OCI-LY3 (cell line): ENCODE data around the gene SLC12A1.

Experiments
- H2AFZ ChIP-seq: fragments of 200-600, 300-600 bp; shearing (Covaris generic); 2 replicates; pipeline ENCODE4 v1.6.0; 2014; ENCODE audit warnings: antibody characterized with exemption, low read depth, low read length
- H3K27ac ChIP-seq: fragments of 200-600, 300-600 bp; sonication (generic); 2 replicates; pipeline ENCODE4 v1.5.1; 2014; ENCODE audit warnings: mild to moderate bottlenecking, low read length, moderate library complexity, mixed read lengths
- H3K27me3 ChIP-seq: fragments of 200-600, 300-600 bp; sonication (generic); 2 replicates; pipeline ENCODE4 v1.6.1; 2014; ENCODE audit warnings: low read depth, low read length, mixed read lengths
- H3K36me3 ChIP-seq: fragments of 200-600, 300-600 bp; sonication (generic); replicated peaks from 2 replicates; pipeline ENCODE3; 2014; ENCODE audit warnings: low read depth, low read length, mixed read lengths
- H3K4me1 ChIP-seq: fragments of 300-600, 200-600 bp; sonication (generic); 2 replicates; pipeline ENCODE4 v1.6.1; 2014; ENCODE audit warnings: low read length, mixed read lengths
- H3K4me2 ChIP-seq: fragments of 200-600, 300-600 bp; sonication (generic); 2 replicates; pipeline ENCODE4 v1.6.1; 2014; ENCODE audit warnings: low read length, mixed read lengths
- H3K4me3 ChIP-seq: fragments of 300-600, 200-600 bp; sonication (generic); 2 replicates; pipeline ENCODE4 v1.5.1; 2014; ENCODE audit warnings: antibody characterized with exemption, mild to moderate bottlenecking, low read length, moderate library complexity
- H3K79me2 ChIP-seq: fragments of 300-600, 200-600 bp; shearing (Covaris generic); 2 replicates; pipeline ENCODE4 v1.6.1; 2014; ENCODE audit warnings: mild to moderate bottlenecking, low read length, mixed read lengths
- H3K9ac ChIP-seq: fragments of 300-600, 200-600 bp; shearing (Covaris generic); 2 replicates; pipeline ENCODE4 v1.6.0; 2014; ENCODE audit warnings: mild to moderate bottlenecking, low read length, moderate library complexity
- H3K9me3 ChIP-seq: fragments of 200-600, 300-600 bp; shearing (Covaris generic); 2 replicates; pipeline ENCODE4 v1.6.1; 2014; ENCODE audit warnings: low read length, mixed read lengths; ENCODE audit not compliant: insufficient read depth
- H4K20me1 ChIP-seq: fragments of 200-600, 300-600 bp; sonication (generic); 2 replicates; pipeline ENCODE4 v1.6.1; 2016; ENCODE audit warnings: low read length, mixed read lengths; ENCODE audit not compliant: insufficient read depth
- CTCF ChIP-seq: fragments of 200-600, 300-600 bp; sonication (generic); IDR thresholded peaks from 2 replicates; pipeline ENCODE4 v1.5.1; 2014; ENCODE audit warnings: antibody characterized with exemption, low read length, low read depth
- EZH2phosphoT487 ChIP-seq: fragments of 200-600 bp; shearing (Covaris generic); IDR thresholded peaks from 2 replicates; pipeline ENCODE4 v1.6.1; 2018; ENCODE audit warnings: antibody characterized with exemption, mixed run types, low read depth

SLC12A1 gene

DNA sequence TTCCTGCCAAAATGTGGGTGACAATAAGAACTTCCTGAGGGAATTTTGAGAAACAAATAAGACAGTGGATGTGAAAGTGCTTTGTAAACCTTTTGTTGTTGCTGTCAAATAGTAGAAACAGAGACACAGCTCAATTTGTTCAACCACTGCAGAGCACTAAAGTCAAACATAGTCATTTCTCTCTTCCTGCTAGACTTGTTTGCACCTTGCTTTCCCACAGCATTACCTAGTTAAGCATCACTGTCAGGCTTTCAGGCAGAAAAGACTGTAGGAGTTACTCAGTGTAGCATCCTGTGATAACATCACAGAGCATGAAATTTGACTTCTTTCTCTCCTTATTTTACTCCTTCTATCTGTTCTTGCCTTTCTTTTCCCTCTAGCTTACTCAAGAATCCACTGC lies 27.1 kb downstream of the SLC12A1 start:
- Histone ChIP-seq H2AFZ (no peak overlapping the region), H3K4me3 (no peak overlapping the region), H3K79me2 (no peaks in the 10 kb centered on the region), H3K4me2 (no peak overlapping the region), H3K4me1 (no peaks in the 10 kb centered on the region), H3K27me3 (peaks cover 9% of the 10 kb centered on the region; the same call in 1 of the 2 replicates), H4K20me1 (no peaks in the 10 kb centered on the region), H3K9me3 (no peaks in the 10 kb centered on the region), H3K27ac (no peak overlapping the region), H3K9ac (no peak overlapping the region), H3K36me3 (no peaks in the 10 kb centered on the region)
- TF ChIP-seq EZH2phosphoT487 (no peak), CTCF (no peak)

- H3K4me3 ChIP-seq: no peak overlapping the region
- H3K4me1 ChIP-seq: no peaks in the 10 kb centered on the region
- peaks cover 8% of the 10 kb centered on the region; the same call in 1 of the 2 replicates for H3K27me3 ChIP-seq
- no peak overlapping the region for H3K9ac ChIP-seq
- H4K20me1 ChIP-seq: no peaks in the 10 kb centered on the region
- no peak overlapping the region for H3K27ac ChIP-seq
- no peak overlapping the region for H3K4me2 ChIP-seq
- no peaks in the 10 kb centered on the region for H3K79me2 ChIP-seq
- H3K9me3 ChIP-seq: no peaks in the 10 kb centered on the region
- no peak overlapping the region for H2AFZ ChIP-seq
- TF ChIP-seq CTCF (no peak), EZH2phosphoT487 (no peak)
- no peaks in the 10 kb centered on the region for H3K36me3 ChIP-seq
Observed at GRCh38 chr15:48239334-48239733, 33.2 kb downstream of the SLC12A1 start.

- no peaks in the 10 kb centered on the region for H3K9me3 ChIP-seq
- H3K79me2 ChIP-seq: no peaks in the 10 kb centered on the region
- no peaks in the 10 kb centered on the region for H3K36me3 ChIP-seq
- H3K9ac ChIP-seq: no peak overlapping the region
- H4K20me1 ChIP-seq: no peaks in the 10 kb centered on the region
- no peak overlapping the region for H2AFZ ChIP-seq
- H3K27me3 ChIP-seq: peaks cover 8% of the 10 kb centered on the region; the same call in 1 of the 2 replicates
- no peak overlapping the region for H3K4me2 ChIP-seq
- H3K4me1 ChIP-seq: no peaks in the 10 kb centered on the region
- no peak overlapping the region for H3K4me3 ChIP-seq
- H3K27ac ChIP-seq: no peak overlapping the region
- no peak for TF ChIP-seq EZH2phosphoT487
- no peak for TF ChIP-seq CTCF
Observed at GRCh38 chr15:48242015-48242414, 35.9 kb downstream of the SLC12A1 start.

DNA sequence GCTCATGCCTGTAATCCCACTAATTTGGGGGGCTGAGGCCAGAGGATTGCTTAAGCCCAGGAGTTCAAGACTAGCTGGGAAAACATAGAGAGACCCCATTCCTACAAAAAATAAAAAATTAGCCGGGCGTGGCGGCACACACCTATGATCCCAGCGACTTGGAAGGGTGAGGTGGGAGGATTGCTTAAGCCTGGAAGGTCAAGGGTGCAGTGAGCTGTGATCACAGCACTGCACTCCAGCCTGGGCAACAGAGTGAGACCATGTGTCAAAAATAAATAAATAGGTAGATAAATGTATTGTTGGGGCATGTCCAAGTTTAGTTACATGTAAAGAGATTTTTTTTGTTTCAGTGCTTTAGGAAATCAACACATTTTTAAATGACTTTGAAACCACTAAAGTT lies 36.4 kb downstream of the SLC12A1 start:
- Histone ChIP-seq H2AFZ (no peak overlapping the region), H3K4me1 (no peaks in the 10 kb centered on the region)
- TF ChIP-seq EZH2phosphoT487 (no peak), CTCF (no peak)

More for the DNA sequence above, 36.4 kb downstream of the SLC12A1 start:
- no peaks in the 10 kb centered on the region for H4K20me1 ChIP-seq
- H3K9ac ChIP-seq: no peak overlapping the region
- no peak overlapping the region for H3K4me2 ChIP-seq
- no peaks in the 10 kb centered on the region for H3K79me2 ChIP-seq
- no peaks in the 10 kb centered on the region for H3K9me3 ChIP-seq
- H3K36me3 ChIP-seq: no peaks in the 10 kb centered on the region
- peaks cover 8% of the 10 kb centered on the region; the same call in 1 of the 2 replicates for H3K27me3 ChIP-seq
- no peak overlapping the region for H3K27ac ChIP-seq
- H3K4me3 ChIP-seq: no peak overlapping the region
